ENCODE measurements around the gene TRPC4AP.

- TF ChIP-seq CTCF (IDR thresholded peaks at IDR 0.05) = no peak
- TF ChIP-seq POLR2A (IDR thresholded peaks at IDR 0.05) = no peak
- TF ChIP-seq EP300 (IDR thresholded peaks at IDR 0.05; ENCODE audit: low read depth) = no peak
- TF ChIP-seq POLR2AphosphoS5 (IDR thresholded peaks at IDR 0.05) = no peak
Measured at GRCh38 chr20:35122756-35123405, 30.3 kb upstream of the TRPC4AP start.

Measured in transverse colon (tissue), 4 donors.